Measurements from ENCODE around the gene XCR1.

GRCh38 chr3:46029953-46030543 is 2.8 kb upstream of the XCR1 start:
- TF ChIP-seq CTCF (IDR thresholded peaks at IDR 0.05; ENCODE audit: poor library complexity): no peak
- no peak for TF ChIP-seq EZH2phosphoT487 (IDR thresholded peaks at IDR 0.05; ENCODE audit: low read depth, severe bottlenecking, unreplicated experiment)
